WTC11 (cell line): ENCODE results near the gene KIAA1755. TPM values are rescaled to one million over a fixed set of nuclear protein-coding genes. Genes with fewer than 3 reads are reported as not detected.

ENCODE experiments used
- ATAC-seq: fragments of 200-7000 bp; cut with Tn5 transposase; 2 replicates; pipeline ENCODE4 v1.10.0; 2021; ENCODE audit warnings: mild to moderate bottlenecking, moderate library complexity
- CTCF ChIA-PET: fragments of 300-600 bp; sonication (Branson Sonifier 250); formaldehyde crosslinking; loops from one replicate; lab custom pipeline; 2021; ENCODE audit warnings: antibody characterized with exemption; lab: Charles Lee
- POLR2A ChIA-PET: fragments of 350-600 bp; sonication (Branson Sonifier 250); formaldehyde crosslinking; loops from one replicate; lab custom pipeline; 2021; ENCODE audit warnings: antibody characterized with exemption; lab: Charles Lee
- DNase-seq: peaks from one replicate; pipeline ENCODE4 v3.0.0; 2021; ENCODE audit warnings: low spot score
- H3K27ac Mint-ChIP-seq: 2 replicates; pipeline ENCODE4 v1.8.0; 2021; ENCODE audit warnings: mixed read lengths
- H3K27me3 Mint-ChIP-seq: 2 replicates; pipeline ENCODE4 v1.8.0; 2021; ENCODE audit warnings: low read depth, mild to moderate bottlenecking, moderate library complexity, mixed read lengths
- H3K36me3 Mint-ChIP-seq: 2 replicates; pipeline ENCODE4 v1.8.0; 2021; ENCODE audit warnings: mixed read lengths
- H3K4me1 Mint-ChIP-seq: 2 replicates; pipeline ENCODE4 v1.8.0; 2022; ENCODE audit warnings: mixed read lengths
- H3K4me3 Mint-ChIP-seq: 2 replicates; pipeline ENCODE4 v1.8.0; 2021; ENCODE audit warnings: mild to moderate bottlenecking, moderate library complexity, mixed read lengths
- H3K9me3 Mint-ChIP-seq: 2 replicates; pipeline ENCODE4 v1.8.0; 2021; ENCODE audit warnings: mixed read lengths
- AFF4 ChIP-seq: sonication (generic); formaldehyde crosslinking; IDR thresholded peaks from 2 replicates; pipeline ENCODE4 v1.8.1; 2023; ENCODE audit warnings: mild to moderate bottlenecking, missing genetic modification reagents, borderline replicate concordance
- CDX4 ChIP-seq: fragments of 250-450 bp; sonication (Bioruptor Pico); IDR thresholded peaks from 2 replicates; pipeline ENCODE4 v1.9.0; 2021; ENCODE audit warnings: moderate library complexity, mild to moderate bottlenecking, inconsistent platforms, borderline replicate concordance
- CREM ChIP-seq: sonication (generic); formaldehyde crosslinking; IDR thresholded peaks from 2 replicates; pipeline ENCODE4 v1.8.1; 2022; ENCODE audit warnings: mild to moderate bottlenecking, missing genetic modification reagents, moderate library complexity
- E2F4 ChIP-seq: sonication (generic); formaldehyde crosslinking; IDR thresholded peaks from 2 replicates; pipeline ENCODE4 v1.8.1; 2022; ENCODE audit warnings: low read depth, mild to moderate bottlenecking, moderate library complexity, missing genetic modification reagents, borderline replicate concordance
- E2F5 ChIP-seq: sonication (generic); formaldehyde crosslinking; IDR thresholded peaks from 2 replicates; pipeline ENCODE4 v1.8.1; 2022; ENCODE audit warnings: mild to moderate bottlenecking, moderate library complexity, missing genetic modification reagents
- ESRRA ChIP-seq: sonication (generic); formaldehyde crosslinking; IDR thresholded peaks from 2 replicates; pipeline ENCODE4 v1.8.1; 2022; ENCODE audit warnings: mild to moderate bottlenecking, missing genetic modification reagents, borderline replicate concordance
- FOXJ3 ChIP-seq: sonication (generic); formaldehyde crosslinking; IDR thresholded peaks from 2 replicates; pipeline ENCODE4 v1.9.0; 2021; ENCODE audit warnings: missing genetic modification reagents, mild to moderate bottlenecking, borderline replicate concordance
- GTF2I ChIP-seq: fragments of 250-450 bp; sonication (Bioruptor Pico); conservative IDR thresholded peaks from 2 replicates; pipeline ENCODE4 v1.4.0; 2021; ENCODE audit warnings: mild to moderate bottlenecking
- IRF1 ChIP-seq: sonication (generic); formaldehyde crosslinking; IDR thresholded peaks from 2 replicates; pipeline ENCODE4 v1.8.0; 2023; ENCODE audit warnings: missing genetic modification reagents
- NR1H2 ChIP-seq: sonication (generic); formaldehyde crosslinking; IDR thresholded peaks from 2 replicates; pipeline ENCODE4 v1.9.0; 2021; ENCODE audit warnings: mild to moderate bottlenecking, moderate library complexity, missing genetic modification reagents
- NR2C2 ChIP-seq: sonication (generic); formaldehyde crosslinking; IDR thresholded peaks from 2 replicates; pipeline ENCODE4 v1.8.0; 2022; ENCODE audit warnings: mild to moderate bottlenecking, missing genetic modification reagents
- OVOL2 ChIP-seq: fragments of 250-450 bp; sonication (Bioruptor Pico); IDR thresholded peaks from 2 replicates; pipeline ENCODE4 v1.9.0; 2021; ENCODE audit warnings: mild to moderate bottlenecking, borderline replicate concordance
- SMAD4 ChIP-seq: sonication (generic); formaldehyde crosslinking; IDR thresholded peaks from 2 replicates; pipeline ENCODE4 v1.8.0; 2022; ENCODE audit warnings: mild to moderate bottlenecking, missing genetic modification reagents
- STAT6 ChIP-seq: sonication (generic); formaldehyde crosslinking; conservative IDR thresholded peaks from 2 replicates; pipeline ENCODE4 v1.8.1; 2023; ENCODE audit warnings: mild to moderate bottlenecking, low read depth, missing genetic modification reagents, moderate library complexity
- TCF7 ChIP-seq: sonication (generic); formaldehyde crosslinking; IDR thresholded peaks from 2 replicates; pipeline ENCODE4 v1.8.0; 2022; ENCODE audit warnings: mild to moderate bottlenecking, low read depth, missing genetic modification reagents, moderate library complexity
- ZMAT4 ChIP-seq: fragments of 250-450 bp; sonication (Bioruptor Pico); IDR thresholded peaks from 2 replicates; pipeline ENCODE4 v1.9.0; 2021; ENCODE audit warnings: mild to moderate bottlenecking
- ZNF512 ChIP-seq: sonication (generic); formaldehyde crosslinking; IDR thresholded peaks from 2 replicates; pipeline ENCODE4 v1.8.1; 2022; ENCODE audit warnings: missing genetic modification reagents, borderline replicate concordance
- ZNF532 ChIP-seq: fragments of 250-450 bp; sonication (Bioruptor Pico); IDR thresholded peaks from 2 replicates; pipeline ENCODE4 v1.9.0; 2021; ENCODE audit warnings: mild to moderate bottlenecking, borderline replicate concordance
- ZNF671 ChIP-seq: fragments of 250-450 bp; sonication (Bioruptor Pico); IDR thresholded peaks from 2 replicates; pipeline ENCODE4 v1.8.0; 2021; ENCODE audit warnings: mild to moderate bottlenecking
- total RNA-seq: library from RNA; stranded (reverse); gene quantifications from 3 replicates; pipeline ENCODE4 v1.2.3, GENCODE V29; 2021

KIAA1755 gene
- total RNA-seq, 1 experiment from 2014 or later = 0.50 TPM

GRCh38 chr20:38306379-38306778 is 45.8 kb upstream of the KIAA1755 start:
- Mint-ChIP-seq H3K4me1 (no peaks in the 10 kb centered on the region), H3K4me3 (no peak overlapping the region), H3K27me3 (no peaks in the 10 kb centered on the region), H3K36me3 (no peaks in the 10 kb centered on the region), H3K27ac (no peak overlapping the region), H3K9me3 (peaks cover 8% of the 10 kb centered on the region)
- DNase-seq (no peak), ATAC-seq (no peak)
- no peak for TF ChIP-seq FOXJ3
- no peak for TF ChIP-seq CREM
- TF ChIP-seq E2F4 (CRISPR knock-in tag) = no peak
- TF ChIP-seq ZNF671 (CRISPR knock-in tag) = no peak
- no peak for TF ChIP-seq NR1H2 (CRISPR knock-in tag)
- TF ChIP-seq GTF2I = no peak
- no peak for TF ChIP-seq STAT6
- no peak for TF ChIP-seq OVOL2 (CRISPR knock-in tag)
- TF ChIP-seq AFF4 (CRISPR knock-in tag) = no peak
- TF ChIP-seq ZMAT4 = no peak
- no peak for TF ChIP-seq ZNF512 (CRISPR knock-in tag)
- no peak for TF ChIP-seq TCF7 (CRISPR knock-in tag)
- TF ChIP-seq ZNF532 (CRISPR knock-in tag) = no peak
- TF ChIP-seq ESRRA (CRISPR knock-in tag) = no peak
- TF ChIP-seq SMAD4 (CRISPR knock-in tag) = no peak
- TF ChIP-seq E2F5 (CRISPR knock-in tag) = no peak
- no peak for TF ChIP-seq IRF1
- TF ChIP-seq CDX4 (CRISPR knock-in tag) = no peak
- TF ChIP-seq NR2C2 = no peak
- ChIA-PET CTCF (interaction anchor here (1.5 kb wide), 1 partner anchor 50 kb away, joined by 6 read pairs; no protein-coding TSS in a partner anchor), POLR2A (no interaction called here)
